Measurements from ENCODE around the gene LCA5L.
"Not testable (repeated sequence)": the region's sequence is repeated elsewhere in the genome, so short reads cannot be mapped to it uniquely, and the experiment has no call there.

Gene LCA5L

GRCh38 chr21:39379986-39380891 is 65.3 kb downstream of the LCA5L start:
- Histone ChIP-seq H3K4me3 (replicated peaks; ENCODE audit: low read depth, low read length) (peak overlapping the region; percentile 86), H3K27me3 (replicated peaks; ENCODE audit: control insufficient read depth, insufficient read depth, low read length) (no peaks in the 10 kb centered on the region), H3K36me3 (ENCODE audit: control insufficient read depth, insufficient read depth, low read length) (no peaks in the 10 kb centered on the region)
- DNase-seq (ENCODE audit: extremely low read depth, insufficient read length): peak; percentile 93
- no peak for TF ChIP-seq CTCF (IDR thresholded peaks at IDR 0.05; ENCODE audit: insufficient read depth, low read length, poor library complexity, severe bottlenecking)

- Histone ChIP-seq H3K36me3 (ENCODE audit: control insufficient read depth, insufficient read depth, low read length) (no peaks in the 10 kb centered on the region), H3K4me3 (replicated peaks; ENCODE audit: low read depth, low read length) (no peak overlapping the region), H3K27me3 (replicated peaks; ENCODE audit: control insufficient read depth, insufficient read depth, low read length) (no peaks in the 10 kb centered on the region)
- DNase-seq (ENCODE audit: extremely low read depth, insufficient read length): no peak
- no peak for TF ChIP-seq CTCF (IDR thresholded peaks at IDR 0.05; ENCODE audit: insufficient read depth, low read length, poor library complexity, severe bottlenecking)
Measured at GRCh38 chr21:39377444-39378050, 68.0 kb downstream of the LCA5L start.

- no peak for TF ChIP-seq CTCF (IDR thresholded peaks at IDR 0.05; ENCODE audit: insufficient read depth, low read length, poor library complexity, severe bottlenecking)
- no peaks in the 10 kb centered on the region for H3K27me3 ChIP-seq (replicated peaks; ENCODE audit: control insufficient read depth, insufficient read depth, low read length)
- H3K36me3 ChIP-seq (ENCODE audit: control insufficient read depth, insufficient read depth, low read length): no peaks in the 10 kb centered on the region
- no peak overlapping the region for H3K4me3 ChIP-seq (replicated peaks; ENCODE audit: low read depth, low read length)
- no peak for DNase-seq (ENCODE audit: extremely low read depth, insufficient read length)
Measured at GRCh38 chr21:39375446-39375845, 70.1 kb downstream of the LCA5L start.

- no peak for TF ChIP-seq CTCF (IDR thresholded peaks at IDR 0.05; ENCODE audit: insufficient read depth, low read length, poor library complexity, severe bottlenecking)
- no peaks in the 10 kb centered on the region for H3K27me3 ChIP-seq (replicated peaks; ENCODE audit: control insufficient read depth, insufficient read depth, low read length)
- DNase-seq (ENCODE audit: extremely low read depth, insufficient read length): no peak
- H3K4me3 ChIP-seq (replicated peaks; ENCODE audit: low read depth, low read length): no peak overlapping the region
- H3K36me3 ChIP-seq (ENCODE audit: control insufficient read depth, insufficient read depth, low read length): no peaks in the 10 kb centered on the region
Measured at GRCh38 chr21:39374046-39374445, 71.5 kb downstream of the LCA5L start.

GRCh38 chr21:39373634-39374033 is 71.9 kb downstream of the LCA5L start:
- Histone ChIP-seq H3K4me3 (replicated peaks; ENCODE audit: low read depth, low read length) (no peak overlapping the region), H3K36me3 (ENCODE audit: control insufficient read depth, insufficient read depth, low read length) (no peaks in the 10 kb centered on the region), H3K27me3 (replicated peaks; ENCODE audit: control insufficient read depth, insufficient read depth, low read length) (no peaks in the 10 kb centered on the region)
- peak; percentile 36 for TF ChIP-seq CTCF (IDR thresholded peaks at IDR 0.05; ENCODE audit: insufficient read depth, low read length, poor library complexity, severe bottlenecking)
- no peak for DNase-seq (ENCODE audit: extremely low read depth, insufficient read length)

- H3K36me3 ChIP-seq (ENCODE audit: control insufficient read depth, insufficient read depth, low read length); DNase-seq (ENCODE audit: extremely low read depth, insufficient read length); H3K4me3 ChIP-seq (replicated peaks; ENCODE audit: low read depth, low read length); H3K27me3 ChIP-seq (replicated peaks; ENCODE audit: control insufficient read depth, insufficient read depth, low read length): not testable (repeated sequence)
Measured at GRCh38 chr21:39369896-39370288, 75.7 kb downstream of the LCA5L start.

Measured in GM06990 (cell line).